Skeletal muscle cell (primary cell): Measurements from ENCODE around the gene SDHB.

Experiments used
- DNase-seq: peaks from one replicate; pipeline ENCODE4 v3.0.0-alpha.2; 2010; ENCODE audit warnings: low read depth
- H3K4me3 ChIP-seq: 2 replicates; pipeline ENCODE4 v1.5.1; 2011; ENCODE audit warnings: low read depth, mild to moderate bottlenecking, control low read depth, low read length, moderate library complexity

The SDHB gene

GRCh38 chr1:17020502-17020901, 33.3 kb downstream of the SDHB start:
- no peak overlapping the region for H3K4me3 ChIP-seq
- DNase-seq, result no peak

GRCh38 chr1:17018849-17019248, 35.0 kb downstream of the SDHB start:
- H3K4me3 ChIP-seq, result no peak overlapping the region
- DNase-seq, result no peak

DNA sequence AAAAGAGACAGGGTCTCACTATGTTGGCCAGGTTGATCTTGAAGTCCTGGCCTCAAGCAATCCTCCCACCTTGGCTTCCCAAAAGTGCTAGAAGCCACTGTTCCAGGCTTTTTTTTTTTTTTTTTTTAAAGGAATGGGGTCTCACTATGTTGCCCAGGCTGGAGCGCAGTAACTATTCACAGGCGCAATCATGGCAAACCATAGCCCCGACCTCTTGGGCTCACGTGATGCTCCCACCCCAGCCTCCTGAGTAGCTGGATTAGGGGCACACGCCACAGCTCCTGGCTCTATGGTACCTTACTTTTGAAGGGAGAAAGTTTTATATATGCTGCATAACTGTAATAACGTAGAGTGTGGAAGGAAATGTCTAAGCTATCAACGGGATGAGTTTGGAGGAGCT, 36.4 kb downstream of the SDHB start:
- no peak overlapping the region for H3K4me3 ChIP-seq
- no peak for DNase-seq

GRCh38 chr1:17016317-17016661, 37.5 kb downstream of the SDHB start:
- no peak for DNase-seq
- H3K4me3 ChIP-seq, result no peak overlapping the region

DNA sequence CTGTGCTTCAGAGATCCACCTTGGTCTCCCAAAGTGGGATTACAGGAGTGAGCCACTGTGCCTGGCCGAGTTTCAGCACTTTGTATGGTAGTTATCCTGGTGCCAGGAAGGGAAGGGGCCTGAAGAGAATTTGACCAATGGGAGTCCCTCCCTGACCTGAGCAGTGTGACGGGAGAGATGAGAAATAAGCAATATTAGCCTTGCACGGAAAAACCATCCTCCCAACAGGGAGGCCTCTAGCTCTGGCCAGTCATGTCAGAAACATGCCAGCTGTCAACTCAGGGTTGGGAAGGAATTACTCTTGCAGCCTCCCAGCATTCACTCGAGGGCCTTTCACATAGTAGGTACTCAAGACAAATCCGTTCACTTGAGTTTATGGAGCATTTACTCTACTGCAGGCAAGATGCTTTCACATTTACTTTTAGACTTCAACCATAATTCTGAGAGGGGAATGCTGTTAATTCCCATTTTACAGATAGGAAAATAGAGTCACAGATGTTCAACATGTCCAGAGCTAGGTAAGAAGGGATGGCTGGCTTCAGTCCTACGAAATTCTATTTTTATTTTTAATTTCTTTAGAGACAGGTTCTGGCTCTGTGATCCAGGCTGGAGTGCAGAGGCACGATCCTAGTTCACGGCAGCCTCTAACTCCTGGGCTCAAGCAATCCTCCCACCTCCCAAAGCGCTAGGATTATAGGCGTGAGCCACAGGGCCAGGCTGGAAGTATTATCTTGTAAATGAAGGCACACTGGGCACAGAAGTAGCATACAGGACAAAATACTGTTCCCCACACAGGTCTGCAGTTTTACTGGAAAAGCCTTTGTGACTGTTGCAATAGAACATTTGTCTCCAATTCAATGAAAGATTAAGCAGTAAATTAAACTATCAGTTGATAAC, 38.9 kb downstream of the SDHB start:
- H3K4me3 ChIP-seq, result no peak overlapping the region
- no peak for DNase-seq

GRCh38 chr1:17013491-17014320, 40.1 kb downstream of the SDHB start:
- no peak for DNase-seq
- no peak overlapping the region for H3K4me3 ChIP-seq

- no peak overlapping the region for H3K4me3 ChIP-seq
- peak; percentile 32 for DNase-seq
Measured at GRCh38 chr1:17012775-17013490, 40.9 kb downstream of the SDHB start.

DNA sequence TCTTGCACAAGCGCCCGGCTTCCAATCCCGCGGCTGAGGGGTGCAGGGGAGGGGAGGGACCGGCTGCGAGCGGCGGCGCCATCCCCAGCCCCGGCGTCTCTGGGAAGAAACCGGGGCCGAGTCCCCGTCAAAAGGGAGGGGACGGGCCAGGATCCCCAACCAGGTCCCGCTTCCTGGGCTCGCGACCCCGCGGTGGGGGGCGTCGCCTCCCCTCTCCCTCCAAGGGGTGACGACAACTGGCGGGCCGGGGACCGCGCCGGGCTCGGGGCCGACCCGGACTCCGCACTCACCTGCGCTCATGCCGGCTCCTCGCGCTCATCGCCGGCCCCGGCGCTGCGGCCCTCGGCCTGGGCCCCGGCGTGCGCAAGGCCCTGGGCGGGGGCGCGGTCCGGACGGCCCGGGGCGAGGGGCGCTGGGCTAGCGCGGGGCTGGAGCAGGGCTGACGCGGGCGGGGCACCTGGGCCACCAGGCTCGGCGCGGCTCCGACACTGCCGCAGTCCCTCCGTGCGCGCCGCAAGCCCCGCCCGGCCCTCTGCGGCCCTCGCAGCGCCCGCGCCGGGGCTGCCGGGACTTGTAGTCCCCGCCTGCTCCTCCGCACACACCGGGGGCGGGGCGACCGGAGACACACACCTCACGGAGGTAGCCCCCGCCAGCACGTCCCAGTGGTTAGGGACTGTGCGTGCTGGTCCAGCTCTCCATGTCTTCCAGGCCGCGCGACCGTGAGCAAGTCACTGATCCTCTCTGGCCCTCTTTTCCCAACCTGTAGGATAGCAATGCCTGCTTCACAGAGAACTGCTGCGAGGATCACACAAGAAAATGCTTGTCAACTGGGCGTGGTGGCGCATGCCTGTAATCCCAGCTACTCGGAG, 42.2 kb downstream of the SDHB start, which contains the start of gene ATP13A2:
TSS of gene ATP13A2 (minus strand) at position 490 of the 869 bp plus-strand sequence. CDS start at position 300, 190 bp downstream.
- DNase-seq, result no peak
- H3K4me3 ChIP-seq, result peak within 1 kb of the TSS; percentile 70

GRCh38 chr1:17011092-17011438, 42.8 kb downstream of the SDHB start:
- DNase-seq, result no peak
- peak overlapping the region; percentile 70 for H3K4me3 ChIP-seq

DNA sequence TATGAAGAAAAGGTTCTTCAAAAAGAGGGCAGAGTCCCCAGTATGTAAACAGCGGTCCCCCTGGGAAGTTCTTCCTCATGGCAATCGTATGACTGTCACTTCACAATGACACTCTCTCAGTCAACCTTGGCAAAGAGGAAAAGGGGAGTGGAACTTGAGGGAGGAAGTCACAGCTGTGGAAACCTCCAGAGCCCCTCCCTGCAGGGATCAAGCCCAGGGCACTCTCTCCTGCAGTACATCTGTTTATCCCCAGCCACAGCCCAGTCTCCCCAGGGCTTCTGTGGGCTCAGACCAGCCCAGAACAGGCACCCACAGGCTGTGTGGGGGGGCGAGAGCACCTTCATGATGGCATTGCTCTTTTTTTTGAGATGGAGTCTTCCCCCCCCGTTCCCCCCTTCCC, 44.1 kb downstream of the SDHB start:
- H3K4me3 ChIP-seq, result no peak overlapping the region
- no peak for DNase-seq

DNA sequence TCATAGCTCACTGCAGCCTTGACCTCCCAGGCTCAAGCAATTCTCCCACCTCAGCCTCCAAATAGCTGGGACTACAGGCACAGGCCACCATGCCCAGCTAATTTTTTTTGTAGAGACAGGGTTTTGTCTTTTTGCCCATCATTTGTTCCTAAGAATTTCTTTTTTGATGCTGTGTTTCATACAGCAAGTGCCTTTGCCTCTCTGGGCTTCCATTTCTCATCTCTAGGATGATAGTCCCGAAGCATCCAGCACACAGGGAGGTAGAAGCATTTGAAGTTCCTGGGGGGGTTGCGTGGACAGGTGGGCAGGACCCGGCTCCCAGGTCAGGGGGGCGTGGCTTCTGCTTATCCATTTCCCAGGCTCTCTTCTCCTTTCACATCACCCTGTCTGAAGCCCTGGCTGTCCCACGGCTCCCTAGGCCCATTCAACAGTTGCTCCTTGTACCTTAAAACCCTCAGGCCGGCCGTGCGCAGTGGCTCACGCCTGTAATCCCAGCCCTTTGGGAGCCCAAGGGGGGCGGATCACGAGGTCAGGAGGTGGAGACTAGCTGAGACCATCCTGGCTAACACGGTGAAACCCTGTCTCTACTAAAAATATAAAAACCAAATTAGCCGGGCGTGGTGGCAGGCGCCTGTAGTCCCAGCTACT, 45.5 kb downstream of the SDHB start:
- no peak for DNase-seq
- H3K4me3 ChIP-seq, result no peak overlapping the region

DNA sequence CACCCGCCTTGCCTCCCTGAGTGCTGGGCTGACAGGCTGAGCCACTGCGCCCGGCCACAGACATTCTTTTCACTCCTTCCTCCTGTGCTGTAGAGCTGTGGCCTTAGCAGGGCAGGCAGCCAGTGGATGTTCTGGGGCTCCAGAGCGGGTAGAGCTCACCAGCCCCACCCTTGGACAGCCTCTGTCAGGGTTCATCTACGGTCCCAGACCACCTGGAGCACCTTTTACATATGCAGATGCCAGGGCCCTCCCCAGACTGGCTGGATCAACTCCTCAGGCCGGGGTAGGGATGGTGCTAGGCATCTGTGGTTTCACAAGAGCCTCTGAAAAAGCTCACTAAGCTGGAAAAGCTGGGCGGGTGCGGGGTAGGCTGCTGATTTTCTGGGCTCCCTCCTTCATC, 46.7 kb downstream of the SDHB start:
- no peak for DNase-seq
- H3K4me3 ChIP-seq, result no peak overlapping the region

DNA sequence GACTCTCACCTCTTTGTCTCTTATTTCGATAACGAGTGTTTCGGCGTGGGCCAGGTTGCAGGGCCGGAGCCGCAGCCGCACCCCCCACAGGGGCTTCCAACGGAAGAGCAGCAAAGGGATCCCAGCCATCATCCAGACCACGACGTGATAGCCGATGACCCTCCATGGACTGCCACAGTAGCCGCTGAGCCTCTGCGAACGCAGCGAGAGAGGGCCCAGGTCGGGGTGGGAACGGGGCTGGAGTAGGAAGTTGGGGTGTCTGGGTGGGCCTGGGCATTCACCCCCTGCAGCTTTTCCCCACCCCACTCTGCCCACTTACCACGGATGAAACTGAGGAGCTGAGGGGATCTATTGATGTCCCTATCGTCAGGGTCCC, 48.5 kb downstream of the SDHB start:
- DNase-seq, result no peak

DNA sequence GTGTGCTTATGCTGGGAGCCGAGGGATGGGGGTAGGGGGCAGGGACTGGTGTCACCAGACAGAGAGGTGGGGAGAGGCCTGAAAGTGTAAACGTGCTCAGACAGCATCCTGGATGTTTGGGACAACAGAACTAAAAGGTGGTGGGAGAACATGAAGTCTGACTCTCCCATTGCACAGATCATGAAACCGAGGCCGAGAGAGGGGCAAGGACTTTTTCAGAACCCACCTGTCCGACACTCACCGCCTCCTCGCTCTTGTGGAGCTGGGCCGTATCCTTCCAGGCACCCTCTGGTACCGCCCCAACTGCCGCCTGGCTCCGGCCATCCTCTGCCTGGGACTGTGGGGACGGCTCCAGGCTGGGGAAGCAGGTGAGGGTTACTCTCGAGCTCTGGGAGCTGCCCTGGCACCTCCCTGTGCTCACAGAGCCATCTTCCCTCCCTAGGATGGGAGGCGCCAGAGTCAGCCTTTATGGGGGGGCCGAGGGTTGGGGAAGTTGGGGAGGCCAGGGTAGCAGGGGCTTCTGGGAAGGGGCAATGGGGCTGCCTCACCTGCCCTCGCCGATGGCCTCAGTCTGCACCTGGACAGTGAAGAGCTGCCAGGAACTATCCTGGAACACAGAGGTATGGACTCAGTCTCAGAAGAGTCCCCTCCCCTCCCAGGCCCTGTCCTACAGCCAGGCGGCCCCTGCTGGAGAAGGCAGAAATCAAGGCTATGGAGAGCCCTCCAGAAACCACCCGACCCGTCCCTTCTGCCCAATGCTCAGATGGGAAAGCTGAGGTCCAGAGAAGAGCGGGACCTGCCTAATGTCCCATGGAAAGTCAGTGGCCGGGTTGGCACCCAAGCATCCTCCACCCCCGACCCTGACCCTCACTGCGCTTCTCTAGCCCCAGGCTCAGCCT, 49.1 kb downstream of the SDHB start:
- H3K4me3 ChIP-seq, result no peak overlapping the region
- DNase-seq, result no peak

More for the DNA sequence above, 48.5 kb downstream of the SDHB start:
- no peak overlapping the region for H3K4me3 ChIP-seq

- DNase-seq, result no peak
- H3K4me3 ChIP-seq, result no peak overlapping the region
Measured at GRCh38 chr1:17002524-17002902, 51.3 kb downstream of the SDHB start.

DNA sequence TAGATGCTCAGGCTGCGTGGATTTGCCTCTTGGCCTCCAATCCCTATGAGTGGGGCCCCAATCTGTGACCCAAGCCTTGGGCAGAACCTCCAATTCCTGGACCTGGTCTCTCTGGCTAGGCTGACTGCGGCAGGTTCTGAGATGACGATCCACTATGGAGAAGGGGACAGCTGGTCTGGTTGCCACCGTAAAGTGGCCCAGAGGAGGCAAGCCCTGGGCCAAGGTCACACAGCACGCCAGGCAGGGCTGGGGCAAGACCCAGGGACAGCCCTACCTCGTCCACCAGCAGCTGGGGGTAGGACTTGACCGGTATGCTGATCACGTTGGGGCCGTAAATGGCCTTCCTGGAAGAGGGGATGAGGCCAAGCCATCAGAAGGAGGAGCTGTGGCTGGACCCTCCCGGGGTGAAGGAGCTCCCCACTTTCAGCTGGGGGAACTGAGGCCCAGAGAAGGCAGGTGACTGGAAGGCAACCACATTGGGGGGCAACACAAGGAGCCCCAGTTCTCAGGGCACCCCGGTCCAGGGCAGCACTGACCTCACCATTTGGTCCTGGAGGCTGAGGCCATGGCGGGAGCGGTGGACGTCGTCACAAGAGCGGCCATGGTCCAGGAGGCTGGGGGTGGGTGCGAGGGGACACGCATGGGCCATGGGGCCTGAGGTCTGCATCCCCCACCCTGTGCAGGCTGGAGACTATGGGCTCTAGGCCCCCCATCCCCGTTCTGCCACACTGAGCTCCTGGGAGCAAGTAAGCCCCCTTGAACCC, 51.9 kb downstream of the SDHB start:
- DNase-seq, result no peak
- H3K4me3 ChIP-seq, result no peak overlapping the region

DNA sequence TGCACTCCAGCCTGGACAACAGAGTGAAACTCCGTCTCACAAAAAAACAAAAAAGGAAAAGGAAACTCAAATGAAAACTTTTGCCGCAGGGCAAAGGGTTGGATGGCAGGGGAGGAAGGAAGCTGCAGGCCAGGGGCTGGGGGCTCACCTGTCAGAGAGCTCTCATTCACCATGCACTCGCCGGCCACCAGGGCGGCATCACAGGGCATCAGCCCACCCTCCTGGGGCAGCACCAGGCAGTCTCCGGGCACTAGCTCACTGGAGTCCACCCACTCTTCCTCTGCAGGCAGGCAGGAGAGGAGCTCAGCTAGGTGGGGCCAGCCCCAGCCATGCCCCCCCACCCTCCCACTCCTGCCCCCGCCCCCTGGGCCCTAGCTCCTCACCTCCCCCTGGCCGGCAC, 54.0 kb downstream of the SDHB start:
- no peak overlapping the region for H3K4me3 ChIP-seq
- no peak for DNase-seq
